A204.1 (cell line): Measurements from ENCODE around the gene FBXO48.
"Not testable (repeated sequence)": the region's sequence is repeated elsewhere in the genome, so short reads cannot be mapped to it uniquely, and the experiment has no call there.

ENCODE experiments used
- FAIRE-seq: peaks from 2 replicates; lab custom pipeline; 2012; peaks lifted over from hg19 to GRCh38; lab: Jason Lieb, UNC

FBXO48 gene

GRCh38 chr2:68471385-68471784 lies 4.3 kb upstream of the FBXO48 start:
- no peak for FAIRE-seq

GRCh38 chr2:68469935-68470334 lies 2.8 kb upstream of the FBXO48 start:
- no peak for FAIRE-seq

- FAIRE-seq: no peak
Measured at GRCh38 chr2:68468801-68469200, 1.7 kb upstream of the FBXO48 start.

- FAIRE-seq: no peak
Measured at GRCh38 chr2:68466778-68467076, 367 bp downstream of the FBXO48 start.

GRCh38 chr2:68466361-68466777 lies 725 bp downstream of the FBXO48 start:
- no peak for FAIRE-seq

- no peak for FAIRE-seq
Measured at GRCh38 chr2:68465081-68465916, 1.8 kb downstream of the FBXO48 start.

- no peak for FAIRE-seq
Measured at GRCh38 chr2:68464651-68465050, 2.4 kb downstream of the FBXO48 start.

- peak; percentile 98 for FAIRE-seq
Measured at GRCh38 chr2:68463287-68463877, 3.7 kb downstream of the FBXO48 start.

GRCh38 chr2:68458981-68459380 lies 8.1 kb downstream of the FBXO48 start:
- FAIRE-seq: no peak

- FAIRE-seq: no peak
Measured at GRCh38 chr2:68456198-68456597, 10.9 kb downstream of the FBXO48 start.

- no peak for FAIRE-seq
Measured at GRCh38 chr2:68454719-68455118, 12.4 kb downstream of the FBXO48 start.

- FAIRE-seq: no peak
Measured at GRCh38 chr2:68453761-68454360, 13.2 kb downstream of the FBXO48 start.

GRCh38 chr2:68452158-68452900 lies 14.8 kb downstream of the FBXO48 start:
- FAIRE-seq: no peak

GRCh38 chr2:68448671-68449653 lies 18.1 kb downstream of the FBXO48 start:
- FAIRE-seq: no peak

GRCh38 chr2:68447118-68447517 lies 20.0 kb downstream of the FBXO48 start:
- FAIRE-seq: no peak

GRCh38 chr2:68446425-68446824 lies 20.7 kb downstream of the FBXO48 start:
- not testable (repeated sequence) for FAIRE-seq

GRCh38 chr2:68441994-68442322 lies 25.1 kb downstream of the FBXO48 start:
- FAIRE-seq: no peak

GRCh38 chr2:68441179-68441993 lies 25.7 kb downstream of the FBXO48 start:
- FAIRE-seq: peak; percentile 80

- FAIRE-seq: no peak
Measured at GRCh38 chr2:68438455-68439303, 28.4 kb downstream of the FBXO48 start.

GRCh38 chr2:68436270-68436669 lies 30.8 kb downstream of the FBXO48 start:
- FAIRE-seq: no peak
